CD14-positive monocyte (primary cell): Measurements from ENCODE around the gene AGFG2. TPM values are rescaled to one million over a fixed set of nuclear protein-coding genes. Genes with fewer than 3 reads are reported as not detected.

Experiments used
- DNase-seq, 3 donors: peaks; one replicate each; pipeline ENCODE4 v3.0.0-alpha.2; 2011 to 2022
- H2AFZ ChIP-seq: 2 replicates; pipeline ENCODE4 v1.6.0; 2012; ENCODE audit warnings: mild to moderate bottlenecking, low read depth, low read length, inconsistent platforms; ENCODE audit not compliant: insufficient read depth, poor library complexity, severe bottlenecking
- H3K27ac ChIP-seq, 2 donors: 1 replicate in 1 of 2; 2 replicates in 1 of 2; pipeline ENCODE4 v1.5.1; 2012 to 2013; ENCODE audit warnings: low read length in 2 of 2, control low read depth in 1 of 2, inconsistent platforms in 1 of 2, low read depth in 1 of 2, mild to moderate bottlenecking in 1 of 2
- H3K27me3 ChIP-seq, 2 donors: one replicate each; pipeline versions ENCODE4 v1.6.0 to v1.6.1; 2011 to 2013; ENCODE audit warnings: low read length in 2 of 2; ENCODE audit not compliant: control insufficient read depth in 2 of 2, insufficient read depth in 2 of 2
- H3K36me3 ChIP-seq, 2 donors: replicated peaks in 1 of 2; 1 replicate in 1 of 2; 2 replicates in 1 of 2; pipeline versions ENCODE4 v1.5.1 to v1.6.1; 2012 to 2013; ENCODE audit warnings: low read length in 2 of 2, control low read depth in 1 of 2, inconsistent platforms in 1 of 2, mild to moderate bottlenecking in 1 of 2; ENCODE audit not compliant: insufficient read depth in 2 of 2, control insufficient read depth in 1 of 2
- H3K4me1 ChIP-seq, 2 donors: 1 replicate in 1 of 2; 2 replicates in 1 of 2; pipeline versions ENCODE4 v1.5.1 to v1.6.1; 2012 to 2013; ENCODE audit warnings: low read length in 2 of 2, control low read depth in 1 of 2, inconsistent platforms in 1 of 2, mild to moderate bottlenecking in 1 of 2, moderate library complexity in 1 of 2; ENCODE audit not compliant: insufficient read depth in 2 of 2, control insufficient read depth in 1 of 2
- H3K4me2 ChIP-seq: replicated peaks from 2 replicates; pipeline ENCODE3; 2012; ENCODE audit warnings: low read length, moderate library complexity, mild to moderate bottlenecking; ENCODE audit not compliant: poor library complexity, severe bottlenecking; ENCODE audit errors: extremely low read depth
- H3K4me3 ChIP-seq, 3 experiments: fragments of 200-600 bp in 1 of 3; sonication (generic) in 1 of 3; replicated peaks in 1 of 3; 1 replicate in 2 of 3; 2 replicates in 1 of 3; pipeline ENCODE4 v1.5.1; 2011 to 2013; ENCODE audit warnings: low read length in 3 of 3, mild to moderate bottlenecking in 3 of 3, control low read depth in 2 of 3, low read depth in 2 of 3, inconsistent platforms in 1 of 3, moderate library complexity in 1 of 3
- H3K79me2 ChIP-seq: 2 replicates; pipeline ENCODE4 v1.6.0; 2012; ENCODE audit warnings: mild to moderate bottlenecking, control low read depth, inconsistent platforms, low read length, moderate library complexity; ENCODE audit not compliant: insufficient read depth
- H3K9ac ChIP-seq: 2 replicates; pipeline ENCODE4 v1.6.0; 2017; ENCODE audit warnings: low read length, mild to moderate bottlenecking; ENCODE audit not compliant: insufficient read depth, poor library complexity, severe bottlenecking
- H3K9me3 ChIP-seq, 2 donors: replicated peaks in 1 of 2; 1 replicate in 1 of 2; 2 replicates in 1 of 2; pipeline versions ENCODE4 v1.5.1 to v1.6.1; 2012 to 2013; ENCODE audit warnings: low read length in 2 of 2, control low read depth in 1 of 2; ENCODE audit not compliant: control insufficient read depth in 1 of 2, insufficient read depth in 1 of 2
- H4K20me1 ChIP-seq: 2 replicates; pipeline ENCODE4 v1.6.0; 2012; ENCODE audit warnings: mild to moderate bottlenecking, low read length, control low read depth, moderate library complexity; ENCODE audit not compliant: insufficient read depth
- H3K27ac Mint-ChIP-seq, 7 donors: one replicate each; pipeline ENCODE4 v1.8.0; 2020; ENCODE audit warnings: mild to moderate bottlenecking in 7 of 7, mixed read lengths in 7 of 7, moderate library complexity in 6 of 7, inconsistent platforms in 2 of 7
- H3K27me3 Mint-ChIP-seq, 3 donors: one replicate each; pipeline ENCODE4 v1.8.0; 2021 to 2022; ENCODE audit warnings: low read depth in 3 of 3, mild to moderate bottlenecking in 3 of 3, mixed read lengths in 3 of 3, moderate library complexity in 3 of 3, inconsistent platforms in 1 of 3
- H3K36me3 Mint-ChIP-seq, 2 donors: one replicate each; pipeline ENCODE4 v1.8.0; 2020; ENCODE audit warnings: mixed read lengths in 2 of 2, inconsistent platforms in 1 of 2, mild to moderate bottlenecking in 1 of 2
- H3K4me1 Mint-ChIP-seq: one replicate; pipeline ENCODE4 v1.8.0; 2020; ENCODE audit warnings: mild to moderate bottlenecking, mixed read lengths
- H3K4me3 Mint-ChIP-seq, 2 donors: one replicate each; pipeline ENCODE4 v1.8.0; 2020; ENCODE audit warnings: mild to moderate bottlenecking in 2 of 2, mixed read lengths in 2 of 2, moderate library complexity in 1 of 2
- H3K9me3 Mint-ChIP-seq, 7 donors: one replicate each; pipeline ENCODE4 v1.8.0; 2020 to 2022; ENCODE audit warnings: mixed read lengths in 7 of 7, mild to moderate bottlenecking in 6 of 7, moderate library complexity in 6 of 7, inconsistent platforms in 2 of 7
- WGBS: methylation state at CpG from one replicate; pipeline ENCODE4 v1.1.5; 2013; ENCODE audit warnings: missing lambda C conversion rate; ENCODE audit not compliant: insufficient coverage; 5-methylcytosine and 5-hydroxymethylcytosine counted together
- intact Hi-C, 2 donors: fragments of 100-400 bp; cut with micrococcal nuclease; formaldehyde crosslinking; loops; one replicate each; pipeline versions ENCODE4 v1.15.0 to v1.15.1; 2023
- polyA plus RNA-seq, 3 donors: library from polyadenylated mRNA; depleted of rRNA in 1 of 3; unstranded in 2 of 3; stranded (reverse) in 1 of 3; fragments of 300-500 nt in 2 of 3; fragments of >200 nt in 1 of 3; fragmentation: Illumina TruSeq in 2 of 3; gene quantifications; 1 replicate in 2 of 3; 2 replicates in 1 of 3; pipeline ENCODE4 v1.2.3, GENCODE V29; 2012 to 2021
- TF ChIP-seq, protein P1 (sequence below): fragments of 200-600 bp; IDR thresholded peaks from one replicate; pipeline ENCODE4 v1.8.0; 2022; ENCODE audit warnings: antibody characterized with exemption, mild to moderate bottlenecking

AGFG2 gene
- polyA plus RNA-seq, 3 donors = 1.3 to 1.8 (median 1.8) TPM

- Mint-ChIP-seq H3K4me3 (no peak overlapping the region), H3K36me3 (peaks cover 0 to 3% of the 10 kb centered on the region in 2 donors), H3K27ac (no peak overlapping the region), H3K27me3 (peaks cover 35 to 54% (median 37%) of the 10 kb centered on the region in 3 donors), H3K4me1 (peaks cover 9% of the 10 kb centered on the region), H3K9me3 (peaks cover 0 to 4% (median 1%) of the 10 kb centered on the region in 7 donors)
- intact Hi-C loops = no loop called here
- H2AFZ ChIP-seq = no peak overlapping the region
- no peaks in the 10 kb centered on the region for H4K20me1 ChIP-seq
- TF ChIP-seq, protein P1, sequence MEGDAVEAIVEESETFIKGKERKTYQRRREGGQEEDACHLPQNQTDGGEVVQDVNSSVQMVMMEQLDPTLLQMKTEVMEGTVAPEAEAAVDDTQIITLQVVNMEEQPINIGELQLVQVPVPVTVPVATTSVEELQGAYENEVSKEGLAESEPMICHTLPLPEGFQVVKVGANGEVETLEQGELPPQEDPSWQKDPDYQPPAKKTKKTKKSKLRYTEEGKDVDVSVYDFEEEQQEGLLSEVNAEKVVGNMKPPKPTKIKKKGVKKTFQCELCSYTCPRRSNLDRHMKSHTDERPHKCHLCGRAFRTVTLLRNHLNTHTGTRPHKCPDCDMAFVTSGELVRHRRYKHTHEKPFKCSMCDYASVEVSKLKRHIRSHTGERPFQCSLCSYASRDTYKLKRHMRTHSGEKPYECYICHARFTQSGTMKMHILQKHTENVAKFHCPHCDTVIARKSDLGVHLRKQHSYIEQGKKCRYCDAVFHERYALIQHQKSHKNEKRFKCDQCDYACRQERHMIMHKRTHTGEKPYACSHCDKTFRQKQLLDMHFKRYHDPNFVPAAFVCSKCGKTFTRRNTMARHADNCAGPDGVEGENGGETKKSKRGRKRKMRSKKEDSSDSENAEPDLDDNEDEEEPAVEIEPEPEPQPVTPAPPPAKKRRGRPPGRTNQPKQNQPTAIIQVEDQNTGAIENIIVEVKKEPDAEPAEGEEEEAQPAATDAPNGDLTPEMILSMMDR = no peak
- H3K27ac ChIP-seq = no peak overlapping the region
- H3K4me2 ChIP-seq = no peak overlapping the region
- peaks cover 4 to 13% of the 10 kb centered on the region in 2 donors for H3K4me1 ChIP-seq
- no peaks in the 10 kb centered on the region for H3K9me3 ChIP-seq
- peaks cover 5 to 30% of the 10 kb centered on the region in 2 donors for H3K27me3 ChIP-seq
- 90% methylated on average over 10 of the region's 25 CpGs for WGBS
- no peak for DNase-seq
- H3K79me2 ChIP-seq = no peaks in the 10 kb centered on the region
- H3K36me3 ChIP-seq = no peaks in the 10 kb centered on the region
- H3K9ac ChIP-seq = no peak overlapping the region
- no peak overlapping the region for H3K4me3 ChIP-seq
Observed at GRCh38 chr7:100490483-100491191, 48.4 kb upstream of the AGFG2 start.

DNA sequence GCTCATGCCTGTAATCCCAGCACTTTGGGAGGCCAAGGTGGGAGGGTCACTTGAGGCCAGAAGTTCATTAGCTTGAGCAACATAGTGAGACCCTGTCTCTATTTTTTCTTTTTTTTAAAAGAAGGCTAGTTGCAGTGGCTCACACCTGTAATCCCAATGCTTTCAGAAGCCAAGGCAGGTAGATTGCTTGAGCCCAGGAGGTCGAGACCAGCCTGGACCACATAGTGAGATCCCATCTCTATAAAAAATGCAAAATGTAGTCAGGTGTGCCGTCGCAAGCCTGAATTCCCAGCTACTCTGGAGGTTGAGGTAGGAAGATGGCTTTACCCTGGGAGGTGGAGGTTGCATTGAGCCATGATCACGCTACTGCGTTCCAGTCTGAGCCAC lies 47.8 kb upstream of the AGFG2 start:
- no peak overlapping the region for H3K27ac Mint-ChIP-seq
- Histone ChIP-seq H3K4me1 (peaks cover 4 to 13% of the 10 kb centered on the region in 2 donors), H3K4me2 (no peak overlapping the region), H3K79me2 (no peaks in the 10 kb centered on the region), H2AFZ (no peak overlapping the region), H3K4me3 (no peak overlapping the region), H3K36me3 (no peaks in the 10 kb centered on the region), H3K9ac (no peak overlapping the region), H4K20me1 (no peaks in the 10 kb centered on the region), H3K27me3 (peaks cover 5 to 30% of the 10 kb centered on the region in 2 donors), H3K9me3 (no peaks in the 10 kb centered on the region), H3K27ac (no peak overlapping the region)
- H3K36me3 Mint-ChIP-seq = peaks cover 0 to 3% of the 10 kb centered on the region in 2 donors
- intact Hi-C loops = no loop called here
- no peak overlapping the region for H3K4me3 Mint-ChIP-seq
- peaks cover 0 to 4% (median 1%) of the 10 kb centered on the region in 7 donors for H3K9me3 Mint-ChIP-seq
- DNase-seq = no peak
- TF ChIP-seq, protein P1 = no peak
- peaks cover 38 to 59% (median 39%) of the 10 kb centered on the region in 3 donors for H3K27me3 Mint-ChIP-seq
- WGBS = 97% methylated on average over 4 of the region's 5 CpGs
- H3K4me1 Mint-ChIP-seq = peaks cover 9% of the 10 kb centered on the region
